H9 (cell line): ENCODE data around the gene ERC1. TPM values are rescaled to one million over a fixed set of nuclear protein-coding genes. Genes with fewer than 3 reads are reported as not detected.

ENCODE experiments used
- DNase-seq: peaks from one replicate; pipeline ENCODE4 v3.0.0-alpha.2; 2017
- H2AFZ ChIP-seq: one replicate; pipeline ENCODE4 v1.6.1; 2013; ENCODE audit warnings: mild to moderate bottlenecking, low read length, control low read depth, moderate library complexity
- H2AK5ac ChIP-seq: 2 replicates; pipeline ENCODE4 v1.6.1; 2013; ENCODE audit warnings: low read length, control low read depth, mixed read lengths; ENCODE audit not compliant: insufficient read length
- H2BK120ac ChIP-seq: one replicate; pipeline ENCODE4 v1.6.1; 2013; ENCODE audit warnings: low read depth, mild to moderate bottlenecking, low read length, control low read depth, inconsistent platforms; ENCODE audit not compliant: poor library complexity, severe bottlenecking
- H2BK12ac ChIP-seq: 2 replicates; pipeline ENCODE4 v1.6.1; 2013; ENCODE audit warnings: low read length, control low read depth, mixed read lengths, low read depth; ENCODE audit not compliant: insufficient read length
- H2BK15ac ChIP-seq: 2 replicates; pipeline ENCODE4 v1.6.1; 2013; ENCODE audit warnings: low read depth, low read length, control low read depth
- H2BK20ac ChIP-seq: one replicate; pipeline ENCODE4 v1.6.1; 2013; ENCODE audit warnings: low read depth, mild to moderate bottlenecking, low read length, control low read depth, inconsistent platforms; ENCODE audit not compliant: poor library complexity, severe bottlenecking
- H2BK5ac ChIP-seq: 2 replicates; pipeline ENCODE4 v1.6.1; 2013; ENCODE audit warnings: low read length, control low read depth, mixed read lengths; ENCODE audit not compliant: insufficient read length
- H3K14ac ChIP-seq: 2 replicates; pipeline ENCODE4 v1.6.1; 2013; ENCODE audit warnings: low read length, control low read depth; ENCODE audit not compliant: insufficient read depth
- H3K18ac ChIP-seq: 2 replicates; pipeline ENCODE4 v1.6.1; 2013; ENCODE audit warnings: low read depth, mild to moderate bottlenecking, mixed read lengths, low read length, control low read depth; ENCODE audit not compliant: insufficient read length
- H3K23ac ChIP-seq: 2 replicates; pipeline ENCODE4 v1.6.1; 2013; ENCODE audit warnings: low read length, control low read depth, mixed read lengths, low read depth; ENCODE audit not compliant: insufficient read length
- H3K23me2 ChIP-seq: 2 replicates; pipeline ENCODE4 v1.6.1; 2013; ENCODE audit warnings: low read depth, mild to moderate bottlenecking, mixed read lengths, low read length, control low read depth; ENCODE audit not compliant: insufficient read length, poor library complexity, severe bottlenecking
- H3K27ac ChIP-seq: 2 replicates; pipeline ENCODE4 v1.5.1; 2013; ENCODE audit warnings: low read length, control low read depth, mixed read lengths, low read depth; ENCODE audit not compliant: insufficient read length
- H3K27me3 ChIP-seq: 2 replicates; pipeline ENCODE4 v1.6.1; 2013; ENCODE audit warnings: low read length, control low read depth, inconsistent platforms; ENCODE audit not compliant: insufficient read depth
- H3K4ac ChIP-seq: 2 replicates; pipeline ENCODE4 v1.6.1; 2013; ENCODE audit warnings: low read depth, mild to moderate bottlenecking, control low read depth, inconsistent platforms, low read length, moderate library complexity
- H3K4me1 ChIP-seq: 2 replicates; pipeline ENCODE4 v1.6.1; 2013; ENCODE audit warnings: low read length, control low read depth, inconsistent platforms; ENCODE audit not compliant: insufficient read depth
- H3K4me2 ChIP-seq: 2 replicates; pipeline ENCODE4 v1.6.1; 2013; ENCODE audit warnings: low read length, control low read depth, mixed read lengths; ENCODE audit not compliant: insufficient read length, insufficient read depth
- H3K56ac ChIP-seq: 2 replicates; pipeline ENCODE4 v1.6.1; 2013; ENCODE audit warnings: low read depth, mild to moderate bottlenecking, mixed read lengths, low read length, control low read depth; ENCODE audit not compliant: insufficient read length
- H3K79me1 ChIP-seq: 2 replicates; pipeline ENCODE4 v1.6.1; 2013; ENCODE audit warnings: low read depth, mild to moderate bottlenecking, moderate library complexity, low read length, control low read depth, inconsistent platforms; ENCODE audit not compliant: insufficient read depth, poor library complexity, severe bottlenecking
- H3K79me2 ChIP-seq: 2 replicates; pipeline ENCODE4 v1.6.1; 2013; ENCODE audit warnings: low read length, control low read depth, inconsistent platforms; ENCODE audit not compliant: insufficient read depth
- H3K9ac ChIP-seq: 2 replicates; pipeline ENCODE4 v1.6.1; 2013; ENCODE audit warnings: low read length, control low read depth, mixed read lengths; ENCODE audit not compliant: insufficient read length; ENCODE audit errors: extremely low read depth
- H3K9me3 ChIP-seq: one replicate; pipeline ENCODE4 v1.6.1; 2013; ENCODE audit warnings: low read depth, low read length, inconsistent platforms; ENCODE audit not compliant: control insufficient read depth
- H3T11ph ChIP-seq: one replicate; pipeline ENCODE4 v1.6.1; 2013; ENCODE audit warnings: mild to moderate bottlenecking, low read length, control low read depth, inconsistent platforms
- H4K20me1 ChIP-seq: one replicate; pipeline ENCODE4 v1.6.1; 2013; ENCODE audit not compliant: control insufficient read depth, insufficient read length, insufficient read depth
- H4K5ac ChIP-seq: 2 replicates; pipeline ENCODE4 v1.6.1; 2013; ENCODE audit warnings: low read depth, mild to moderate bottlenecking, mixed read lengths, low read length, control low read depth; ENCODE audit not compliant: insufficient read length
- H4K8ac ChIP-seq: replicated peaks from 2 replicates; pipeline ENCODE4 v1.6.1; 2013; ENCODE audit warnings: low read length, control low read depth, mixed read lengths, low read depth; ENCODE audit not compliant: insufficient read length
- H4K91ac ChIP-seq: 2 replicates; pipeline ENCODE4 v1.6.1; 2013; ENCODE audit warnings: low read depth, mild to moderate bottlenecking, moderate library complexity, mixed read lengths, low read length, control low read depth; ENCODE audit not compliant: insufficient read length
- H3K27ac Mint-ChIP-seq, 3 experiments: 2 replicates in 2 of 3; 3 replicates in 1 of 3; pipeline ENCODE4 v1.8.0; 2020 to 2021; ENCODE audit warnings: mixed read lengths in 3 of 3, mild to moderate bottlenecking in 1 of 3, moderate library complexity in 1 of 3
- H3K27me3 Mint-ChIP-seq: 2 replicates; pipeline ENCODE4 v1.8.0; 2021; ENCODE audit warnings: low read depth, mild to moderate bottlenecking, moderate library complexity, mixed read lengths
- H3K36me3 Mint-ChIP-seq, 3 experiments: 2 replicates in 2 of 3; 3 replicates in 1 of 3; pipeline ENCODE4 v1.8.0; 2020 to 2021; ENCODE audit warnings: low read depth in 3 of 3, mixed read lengths in 3 of 3; ENCODE audit not compliant: insufficient read depth in 1 of 3
- H3K4me1 Mint-ChIP-seq, 2 experiments: 2 replicates each; pipeline ENCODE4 v1.8.0; 2020; ENCODE audit warnings: mixed read lengths in 2 of 2
- H3K4me3 Mint-ChIP-seq, 2 experiments: 2 replicates in 1 of 2; 3 replicates in 1 of 2; pipeline ENCODE4 v1.8.0; 2020 to 2021; ENCODE audit warnings: mild to moderate bottlenecking in 2 of 2, mixed read lengths in 2 of 2, moderate library complexity in 1 of 2
- H3K9me3 Mint-ChIP-seq, 2 experiments: 2 replicates in 1 of 2; 3 replicates in 1 of 2; pipeline ENCODE4 v1.8.0; 2020; ENCODE audit warnings: mild to moderate bottlenecking in 2 of 2, mixed read lengths in 2 of 2, moderate library complexity in 1 of 2
- WGBS: extraction: QIAGEN DNeasy Blood & Tissue Kit; methylation state at CpG from one replicate; pipeline ENCODE4 v1.1.7; 2013; ENCODE audit warnings: missing lambda C conversion rate, low lambda C conversion rate, mixed read lengths; ENCODE audit not compliant: insufficient read length; ENCODE audit errors: extremely low coverage; 5-methylcytosine and 5-hydroxymethylcytosine counted together
- total RNA-seq: library from RNA; stranded (reverse); gene quantifications from 2 replicates; pipeline ENCODE4 v1.2.1, GENCODE V29; 2021
- TF ChIP-seq, protein P1 (sequence below): fragments of 200-600 bp; sonication (generic); conservative IDR thresholded peaks from 3 replicates; pipeline ENCODE4 v1.8.0; 2021; ENCODE audit warnings: antibody characterized with exemption, mild to moderate bottlenecking

The ERC1 gene
- total RNA-seq, 1 experiment from 2014 or later = 51.2 TPM

- Histone ChIP-seq H3K9me3 (no peaks in the 10 kb centered on the region), H4K5ac (no peak overlapping the region), H2BK20ac (no peak overlapping the region), H2BK12ac (no peak overlapping the region), H3K56ac (no peak overlapping the region), H3K79me1 (no peaks in the 10 kb centered on the region), H3K4ac (no peak overlapping the region), H3K27me3 (no peaks in the 10 kb centered on the region), H3T11ph (no peak overlapping the region), H3K23ac (no peak overlapping the region), H3K4me2 (no peak overlapping the region), H3K14ac (no peak overlapping the region), H2AK5ac (no peak overlapping the region), H4K8ac (no peak overlapping the region), H3K9ac (no peak overlapping the region), H3K4me1 (no peaks in the 10 kb centered on the region), H2BK120ac (no peak overlapping the region), H4K91ac (no peak overlapping the region), H3K23me2 (no peaks in the 10 kb centered on the region), H3K18ac (no peak overlapping the region), H2BK5ac (no peak overlapping the region), H4K20me1 (no peaks in the 10 kb centered on the region), H2BK15ac (no peak overlapping the region), H3K79me2 (no peaks in the 10 kb centered on the region), H2AFZ (no peak overlapping the region), H3K27ac (no peak overlapping the region)
- TF ChIP-seq, protein P1, sequence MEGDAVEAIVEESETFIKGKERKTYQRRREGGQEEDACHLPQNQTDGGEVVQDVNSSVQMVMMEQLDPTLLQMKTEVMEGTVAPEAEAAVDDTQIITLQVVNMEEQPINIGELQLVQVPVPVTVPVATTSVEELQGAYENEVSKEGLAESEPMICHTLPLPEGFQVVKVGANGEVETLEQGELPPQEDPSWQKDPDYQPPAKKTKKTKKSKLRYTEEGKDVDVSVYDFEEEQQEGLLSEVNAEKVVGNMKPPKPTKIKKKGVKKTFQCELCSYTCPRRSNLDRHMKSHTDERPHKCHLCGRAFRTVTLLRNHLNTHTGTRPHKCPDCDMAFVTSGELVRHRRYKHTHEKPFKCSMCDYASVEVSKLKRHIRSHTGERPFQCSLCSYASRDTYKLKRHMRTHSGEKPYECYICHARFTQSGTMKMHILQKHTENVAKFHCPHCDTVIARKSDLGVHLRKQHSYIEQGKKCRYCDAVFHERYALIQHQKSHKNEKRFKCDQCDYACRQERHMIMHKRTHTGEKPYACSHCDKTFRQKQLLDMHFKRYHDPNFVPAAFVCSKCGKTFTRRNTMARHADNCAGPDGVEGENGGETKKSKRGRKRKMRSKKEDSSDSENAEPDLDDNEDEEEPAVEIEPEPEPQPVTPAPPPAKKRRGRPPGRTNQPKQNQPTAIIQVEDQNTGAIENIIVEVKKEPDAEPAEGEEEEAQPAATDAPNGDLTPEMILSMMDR = no peak
- Mint-ChIP-seq H3K9me3 (peaks cover 3 to 5% of the 10 kb centered on the region in 2 experiments; a peak in 3 of 5 replicates), H3K27ac (no peak overlapping the region), H3K4me3 (no peak overlapping the region), H3K27me3 (no peaks in the 10 kb centered on the region), H3K36me3 (peaks cover 12 to 28% (median 18%) of the 10 kb centered on the region in 3 experiments), H3K4me1 (no peaks in the 10 kb centered on the region)
- no peak for DNase-seq
- WGBS = no CpG with 5 or more reads among the region's 7 CpGs
Observed at GRCh38 chr12:1302201-1302870, 311.3 kb downstream of the ERC1 start.
